Mucosa of stomach (tissue), 1 donor: ENCODE results near the gene STX8.

ENCODE experiments used
- H3K27me3 ChIP-seq: one replicate; pipeline ENCODE4 v1.7.0; 2013; ENCODE audit warnings: mild to moderate bottlenecking, low read length; ENCODE audit not compliant: control insufficient read depth, insufficient read depth
- H3K36me3 ChIP-seq: one replicate; pipeline ENCODE4 v1.7.0; 2013; ENCODE audit warnings: low read length; ENCODE audit not compliant: control insufficient read depth, insufficient read depth
- H3K4me1 ChIP-seq: one replicate; pipeline ENCODE4 v1.7.0; 2013; ENCODE audit warnings: mild to moderate bottlenecking, low read length; ENCODE audit not compliant: control insufficient read depth, insufficient read depth
- H3K4me3 ChIP-seq: one replicate; pipeline ENCODE4 v1.7.0; 2013; ENCODE audit warnings: low read length
- H3K9ac ChIP-seq: one replicate; pipeline ENCODE4 v1.7.0; 2013; ENCODE audit warnings: mild to moderate bottlenecking, low read length, moderate library complexity
- H3K9me3 ChIP-seq: one replicate; pipeline ENCODE4 v1.7.0; 2013; ENCODE audit warnings: mild to moderate bottlenecking, low read length, moderate library complexity; ENCODE audit not compliant: control insufficient read depth
- donor health status: Pancreatic carcinoma.

The STX8 gene

GRCh38 chr17:9234389-9234945, 341.2 kb downstream of the STX8 start:
- no peak overlapping the region for H3K9ac ChIP-seq
- H3K9me3 ChIP-seq, result no peaks in the 10 kb centered on the region

GRCh38 chr17:9233761-9234160, 341.9 kb downstream of the STX8 start:
- H3K9me3 ChIP-seq, result no peaks in the 10 kb centered on the region
- H3K9ac ChIP-seq, result no peak overlapping the region
- H3K4me3 ChIP-seq, result no peak overlapping the region
- H3K36me3 ChIP-seq, result no peaks in the 10 kb centered on the region
- peaks cover 5% of the 10 kb centered on the region for H3K27me3 ChIP-seq
- peaks cover 1% of the 10 kb centered on the region for H3K4me1 ChIP-seq

More at GRCh38 chr17:9234389-9234945, 341.2 kb downstream of the STX8 start:
- peaks cover 8% of the 10 kb centered on the region for H3K4me1 ChIP-seq
- peaks cover 5% of the 10 kb centered on the region for H3K27me3 ChIP-seq
- H3K4me3 ChIP-seq, result no peak overlapping the region
- no peaks in the 10 kb centered on the region for H3K36me3 ChIP-seq

GRCh38 chr17:9233271-9233599, 342.4 kb downstream of the STX8 start:
- H3K36me3 ChIP-seq, result no peaks in the 10 kb centered on the region
- peaks cover 5% of the 10 kb centered on the region for H3K27me3 ChIP-seq
- H3K4me3 ChIP-seq, result no peak overlapping the region
- H3K9me3 ChIP-seq, result no peaks in the 10 kb centered on the region
- no peak overlapping the region for H3K9ac ChIP-seq
- H3K4me1 ChIP-seq, result no peaks in the 10 kb centered on the region

GRCh38 chr17:9232591-9233270, 342.9 kb downstream of the STX8 start:
- Histone ChIP-seq H3K36me3 (no peaks in the 10 kb centered on the region), H3K4me1 (no peaks in the 10 kb centered on the region), H3K27me3 (peaks cover 5% of the 10 kb centered on the region), H3K9me3 (no peaks in the 10 kb centered on the region), H3K9ac (no peak overlapping the region), H3K4me3 (no peak overlapping the region)

GRCh38 chr17:9232155-9232475, 343.5 kb downstream of the STX8 start:
- Histone ChIP-seq H3K36me3 (no peaks in the 10 kb centered on the region), H3K9ac (no peak overlapping the region), H3K4me3 (no peak overlapping the region), H3K4me1 (no peaks in the 10 kb centered on the region), H3K9me3 (no peaks in the 10 kb centered on the region), H3K27me3 (peaks cover 5% of the 10 kb centered on the region)

GRCh38 chr17:9231449-9232154, 344.0 kb downstream of the STX8 start:
- Histone ChIP-seq H3K4me3 (no peak overlapping the region), H3K9me3 (no peaks in the 10 kb centered on the region), H3K9ac (no peak overlapping the region), H3K4me1 (no peaks in the 10 kb centered on the region), H3K27me3 (peaks cover 5% of the 10 kb centered on the region), H3K36me3 (no peaks in the 10 kb centered on the region)

- Histone ChIP-seq H3K4me3 (no peak overlapping the region), H3K9me3 (no peaks in the 10 kb centered on the region), H3K4me1 (no peaks in the 10 kb centered on the region), H3K9ac (no peak overlapping the region), H3K27me3 (peaks cover 5% of the 10 kb centered on the region), H3K36me3 (no peaks in the 10 kb centered on the region)
Observed at GRCh38 chr17:9230861-9231260, 344.8 kb downstream of the STX8 start.

GRCh38 chr17:9230346-9230745, 345.3 kb downstream of the STX8 start:
- Histone ChIP-seq H3K4me1 (no peaks in the 10 kb centered on the region), H3K27me3 (peaks cover 5% of the 10 kb centered on the region), H3K4me3 (no peak overlapping the region), H3K9me3 (no peaks in the 10 kb centered on the region), H3K9ac (no peak overlapping the region), H3K36me3 (no peaks in the 10 kb centered on the region)

GRCh38 chr17:9229826-9230201, 345.8 kb downstream of the STX8 start:
- Histone ChIP-seq H3K4me1 (no peaks in the 10 kb centered on the region), H3K9ac (no peak overlapping the region), H3K4me3 (no peak overlapping the region), H3K9me3 (no peaks in the 10 kb centered on the region), H3K36me3 (no peaks in the 10 kb centered on the region), H3K27me3 (peaks cover 5% of the 10 kb centered on the region)

- peaks cover 5% of the 10 kb centered on the region for H3K27me3 ChIP-seq
Observed at GRCh38 chr17:9229160-9229825, 346.3 kb downstream of the STX8 start.

GRCh38 chr17:9228408-9229159, 347.0 kb downstream of the STX8 start:
- H3K4me3 ChIP-seq, result no peak overlapping the region
- peaks cover 5% of the 10 kb centered on the region for H3K27me3 ChIP-seq
- no peaks in the 10 kb centered on the region for H3K4me1 ChIP-seq
- H3K9me3 ChIP-seq, result no peaks in the 10 kb centered on the region
- H3K36me3 ChIP-seq, result no peaks in the 10 kb centered on the region
- no peak overlapping the region for H3K9ac ChIP-seq

More at GRCh38 chr17:9229160-9229825, 346.3 kb downstream of the STX8 start:
- H3K4me1 ChIP-seq, result no peaks in the 10 kb centered on the region
- H3K4me3 ChIP-seq, result no peak overlapping the region
- H3K9ac ChIP-seq, result no peak overlapping the region
- H3K9me3 ChIP-seq, result no peaks in the 10 kb centered on the region
- H3K36me3 ChIP-seq, result no peaks in the 10 kb centered on the region
